Activated naive CD8-positive, alpha-beta T cell (primary cell): ENCODE data around the gene FGF12.
"Not testable (repeated sequence)": the region's sequence is repeated elsewhere in the genome, so short reads cannot be mapped to it uniquely, and the experiment has no call there.

ENCODE experiments used
- H3K27ac Mint-ChIP-seq: one replicate; pipeline ENCODE4 v1.8.0; 2021; ENCODE audit warnings: mixed read lengths
- H3K27me3 Mint-ChIP-seq: one replicate; pipeline ENCODE4 v1.8.0; 2021; ENCODE audit warnings: mixed read lengths
- H3K36me3 Mint-ChIP-seq: one replicate; pipeline ENCODE4 v1.8.0; 2021; ENCODE audit warnings: mixed read lengths
- H3K4me1 Mint-ChIP-seq: one replicate; pipeline ENCODE4 v1.8.0; 2021; ENCODE audit warnings: low read depth, mixed read lengths
- H3K4me3 Mint-ChIP-seq: one replicate; pipeline ENCODE4 v1.8.0; 2021; ENCODE audit warnings: mild to moderate bottlenecking, mixed read lengths
- H3K9me3 Mint-ChIP-seq: one replicate; pipeline ENCODE4 v1.8.0; 2021; ENCODE audit warnings: low read depth, mixed read lengths

The FGF12 gene

DNA sequence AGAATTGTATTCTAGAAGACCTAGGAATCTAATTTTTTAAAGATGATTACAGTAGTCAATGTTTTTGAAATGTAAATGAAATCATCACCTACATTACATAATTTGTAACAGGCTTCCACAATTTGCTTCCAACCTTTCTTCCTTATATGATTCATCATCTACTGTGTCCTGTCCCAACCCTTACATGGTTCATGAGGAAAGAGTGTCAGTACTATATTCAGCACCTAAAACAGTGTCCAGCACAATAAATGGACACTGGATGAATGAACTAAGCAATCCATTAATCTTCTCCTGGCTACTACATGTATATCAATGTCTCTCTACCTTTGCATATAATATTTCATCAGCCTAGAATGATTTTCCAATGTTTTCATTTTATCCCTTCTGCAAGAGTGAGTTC lies 12.2 kb downstream of the FGF12 start:
- no peaks in the 10 kb centered on the region for H3K27me3 Mint-ChIP-seq
- no peaks in the 10 kb centered on the region for H3K36me3 Mint-ChIP-seq
- H3K4me1 Mint-ChIP-seq = no peaks in the 10 kb centered on the region
- H3K9me3 Mint-ChIP-seq = peaks cover 5% of the 10 kb centered on the region
- no peak overlapping the region for H3K4me3 Mint-ChIP-seq
- H3K27ac Mint-ChIP-seq = no peak overlapping the region

DNA sequence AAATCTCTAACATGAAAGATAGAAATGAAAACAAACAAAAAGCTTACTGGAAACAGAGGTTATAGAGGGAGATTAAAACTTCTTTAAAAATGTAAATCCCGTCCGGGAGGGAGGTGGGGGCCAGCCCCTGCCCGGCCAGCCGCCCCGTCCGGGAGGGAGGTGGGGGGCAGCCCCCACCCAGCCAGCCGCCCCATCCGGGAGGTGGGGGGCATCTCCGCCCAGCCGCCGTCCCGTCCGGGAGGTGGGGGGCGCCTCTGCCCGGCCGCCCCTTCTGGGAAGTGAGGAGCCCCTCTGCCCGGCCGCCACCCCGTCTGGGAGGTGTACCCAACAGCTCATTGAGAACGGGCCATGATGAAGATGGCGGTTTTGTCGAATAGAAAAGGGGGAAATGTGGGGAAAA lies 16.2 kb downstream of the FGF12 start:
- not testable (repeated sequence) for H3K9me3 Mint-ChIP-seq, H3K36me3 Mint-ChIP-seq, H3K4me3 Mint-ChIP-seq, H3K27me3 Mint-ChIP-seq, H3K27ac Mint-ChIP-seq, H3K4me1 Mint-ChIP-seq

DNA sequence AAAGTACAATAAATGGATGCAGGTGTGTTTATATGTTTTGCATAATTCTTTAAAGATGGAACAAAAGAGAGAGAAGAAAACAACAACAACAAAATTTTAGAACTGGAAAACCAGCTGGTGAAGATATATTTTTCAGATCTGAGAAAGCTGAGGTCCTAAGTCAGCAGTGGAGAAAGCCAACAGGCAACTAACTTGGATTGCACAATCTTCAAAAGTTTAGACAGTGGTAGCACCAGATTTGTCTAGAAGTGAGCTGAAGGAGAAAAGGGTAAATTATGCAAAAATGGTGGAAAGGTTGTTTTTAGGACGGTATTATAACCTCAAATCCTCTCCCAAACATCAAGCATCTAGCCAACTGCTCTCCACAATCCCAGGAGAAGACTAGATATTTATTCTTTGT lies 17.0 kb downstream of the FGF12 start:
- H3K27me3 Mint-ChIP-seq = no peaks in the 10 kb centered on the region

DNA sequence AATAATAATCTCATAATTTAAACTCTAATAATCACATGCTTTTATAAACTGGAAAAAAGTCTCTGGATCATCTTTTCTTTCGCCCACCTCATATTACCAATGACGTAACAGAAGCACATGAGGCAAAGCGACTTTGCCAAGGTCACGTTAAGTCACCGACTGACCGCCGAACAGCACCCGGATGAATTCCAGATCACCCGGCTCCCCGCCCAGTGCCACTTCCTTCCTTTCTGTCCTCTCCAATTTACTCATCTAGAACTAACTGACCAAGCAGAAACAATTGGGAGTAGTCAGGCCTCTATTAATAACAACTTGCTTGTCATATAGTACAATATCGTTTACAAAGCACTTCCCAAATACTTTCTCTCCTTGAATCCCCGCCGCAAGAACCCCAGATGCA lies 21.1 kb downstream of the FGF12 start:
- Mint-ChIP-seq H3K4me3 (no peak overlapping the region), H3K27ac (no peak overlapping the region), H3K27me3 (peaks cover 1% of the 10 kb centered on the region), H3K9me3 (peaks cover 9% of the 10 kb centered on the region), H3K36me3 (peaks cover 2% of the 10 kb centered on the region), H3K4me1 (no peaks in the 10 kb centered on the region)

More for the DNA sequence above, 17.0 kb downstream of the FGF12 start:
- H3K9me3 Mint-ChIP-seq = peaks cover 9% of the 10 kb centered on the region
- H3K4me3 Mint-ChIP-seq = no peak overlapping the region
- H3K27ac Mint-ChIP-seq = no peak overlapping the region
- H3K4me1 Mint-ChIP-seq = no peaks in the 10 kb centered on the region
- H3K36me3 Mint-ChIP-seq = peaks cover 2% of the 10 kb centered on the region

DNA sequence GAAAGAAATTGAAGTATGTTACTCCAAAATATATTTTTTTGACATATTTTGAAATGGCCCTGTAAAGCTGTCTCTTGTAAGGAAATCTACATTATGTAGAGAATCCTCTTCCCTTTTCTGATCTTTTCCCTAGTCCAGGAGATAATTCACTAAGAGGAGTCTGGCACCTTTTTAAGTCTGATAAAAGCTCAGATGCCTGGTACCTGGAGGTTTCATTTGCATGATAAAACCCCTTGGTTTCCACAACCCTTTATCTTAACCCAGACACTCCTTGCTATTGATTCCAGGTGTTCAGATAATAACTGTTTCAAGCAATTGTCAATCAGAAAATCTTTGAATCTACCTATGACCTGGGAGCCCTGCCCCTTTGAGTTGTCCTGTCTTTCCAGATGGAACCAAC lies 26.5 kb downstream of the FGF12 start:
- Mint-ChIP-seq H3K4me3 (no peak overlapping the region), H3K9me3 (no peaks in the 10 kb centered on the region), H3K27me3 (peaks cover 5% of the 10 kb centered on the region), H3K4me1 (no peaks in the 10 kb centered on the region), H3K27ac (no peak overlapping the region), H3K36me3 (no peaks in the 10 kb centered on the region)

DNA sequence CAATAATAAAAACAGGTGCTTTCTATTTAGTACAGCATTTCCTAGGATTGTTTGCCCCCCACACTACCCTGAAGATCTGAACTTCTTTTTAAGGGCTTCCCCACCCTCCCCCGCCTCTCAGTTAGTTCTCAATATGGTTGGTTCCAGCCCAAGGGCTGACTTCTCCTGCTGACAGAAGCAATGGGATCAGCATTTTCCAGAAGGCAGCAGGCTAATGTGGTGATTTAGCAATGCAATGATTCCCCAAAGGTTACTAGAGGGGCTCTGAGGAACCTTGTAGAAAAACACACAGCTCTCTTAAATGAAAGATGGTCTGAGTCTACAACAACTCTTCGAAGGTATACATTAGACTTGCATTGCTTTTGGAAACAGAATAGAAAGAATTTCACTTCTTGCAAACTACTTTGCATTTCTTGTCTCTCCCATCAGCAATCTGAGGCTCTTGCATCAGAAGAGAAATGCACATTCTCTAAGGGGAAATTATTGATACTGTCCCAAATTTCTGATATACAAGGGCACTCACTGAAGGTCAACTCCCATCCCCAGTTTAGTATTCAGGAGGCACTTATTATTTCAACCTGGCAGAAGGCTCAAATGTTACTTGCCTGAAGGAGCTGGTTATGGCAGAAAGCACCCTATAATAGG lies 30.3 kb downstream of the FGF12 start:
- Mint-ChIP-seq H3K4me3 (no peak overlapping the region), H3K4me1 (no peaks in the 10 kb centered on the region), H3K36me3 (no peaks in the 10 kb centered on the region), H3K27ac (no peak overlapping the region), H3K9me3 (peaks cover 12% of the 10 kb centered on the region), H3K27me3 (peaks cover 4% of the 10 kb centered on the region)

DNA sequence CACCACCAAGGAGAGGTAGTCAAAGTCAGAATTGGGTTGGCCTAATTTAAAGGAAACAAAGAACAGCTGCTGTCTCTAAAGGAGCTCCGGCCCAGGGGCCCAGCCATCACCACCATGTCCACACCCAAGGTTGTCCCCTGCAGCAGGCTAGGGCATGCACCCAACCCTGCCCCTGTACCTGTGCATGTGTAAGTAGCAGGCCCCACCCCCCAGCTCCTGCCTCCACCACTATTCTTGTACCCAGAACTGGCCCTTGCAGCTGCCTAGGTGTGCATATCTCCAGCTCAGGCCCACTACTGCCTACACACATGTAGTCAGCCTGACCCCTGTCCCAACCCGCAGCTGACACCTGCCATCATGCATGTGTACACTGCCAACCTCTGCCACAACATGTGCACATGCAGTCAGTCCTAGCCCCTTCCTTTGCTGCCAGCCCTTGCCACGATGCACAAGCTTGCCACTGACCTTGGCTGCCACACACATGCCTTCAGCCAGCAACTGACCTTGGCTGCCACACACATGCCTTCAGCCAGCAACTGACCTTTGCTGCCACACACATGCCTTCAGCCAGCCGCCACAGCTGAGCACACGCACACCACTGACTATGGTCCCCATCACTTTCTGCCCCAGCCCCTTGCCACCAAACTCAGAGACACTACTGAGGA lies 39.7 kb downstream of the FGF12 start:
- H3K27ac Mint-ChIP-seq = no peak overlapping the region
- H3K27me3 Mint-ChIP-seq = no peaks in the 10 kb centered on the region
- no peak overlapping the region for H3K4me3 Mint-ChIP-seq
- H3K9me3 Mint-ChIP-seq = peaks cover 8% of the 10 kb centered on the region
- H3K36me3 Mint-ChIP-seq = no peaks in the 10 kb centered on the region
- H3K4me1 Mint-ChIP-seq = no peaks in the 10 kb centered on the region

DNA sequence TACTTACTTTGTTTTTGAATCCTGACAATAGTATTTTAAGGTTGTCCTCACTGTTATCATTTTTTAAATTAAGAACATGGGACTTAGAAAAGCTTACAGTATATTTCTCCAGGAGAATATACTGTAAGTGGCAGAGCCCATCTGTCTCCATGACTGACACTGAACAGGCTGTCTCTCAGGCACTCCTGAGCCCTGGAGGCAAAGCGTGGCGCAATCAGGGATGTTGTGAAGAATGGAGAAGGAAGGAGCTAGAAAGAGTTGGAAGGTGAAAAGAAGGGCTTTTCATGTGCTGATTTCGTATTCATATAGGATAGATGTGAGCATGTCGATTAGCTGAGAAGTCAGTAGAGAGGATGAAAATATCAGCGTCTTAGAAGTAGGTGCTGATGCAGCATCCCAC lies 41.5 kb downstream of the FGF12 start:
- Mint-ChIP-seq H3K4me3 (no peak overlapping the region), H3K27me3 (no peaks in the 10 kb centered on the region), H3K27ac (no peak overlapping the region), H3K4me1 (no peaks in the 10 kb centered on the region), H3K9me3 (peaks cover 8% of the 10 kb centered on the region), H3K36me3 (no peaks in the 10 kb centered on the region)

DNA sequence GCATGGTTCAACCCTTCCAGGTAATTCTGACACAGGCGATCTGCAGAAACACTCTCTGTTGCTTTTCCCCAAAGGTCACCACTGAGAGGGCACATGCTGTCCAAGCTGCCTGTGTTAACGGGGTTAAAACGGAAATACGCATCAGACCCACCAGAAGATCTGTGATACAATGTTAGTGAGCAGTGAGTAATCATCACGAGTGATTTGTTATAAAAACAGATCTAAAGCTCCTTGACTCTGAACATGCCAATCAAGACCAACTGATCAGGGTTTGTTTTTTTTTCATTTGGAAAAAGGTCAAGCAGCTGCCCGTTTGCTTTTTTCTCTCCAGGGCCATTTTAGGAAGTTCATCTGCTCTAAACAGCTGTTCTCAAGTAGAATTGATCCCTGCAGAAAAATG lies 43.2 kb downstream of the FGF12 start:
- Mint-ChIP-seq H3K4me1 (no peaks in the 10 kb centered on the region), H3K36me3 (no peaks in the 10 kb centered on the region), H3K27ac (no peak overlapping the region), H3K27me3 (no peaks in the 10 kb centered on the region), H3K4me3 (no peak overlapping the region), H3K9me3 (peaks cover 4% of the 10 kb centered on the region)

DNA sequence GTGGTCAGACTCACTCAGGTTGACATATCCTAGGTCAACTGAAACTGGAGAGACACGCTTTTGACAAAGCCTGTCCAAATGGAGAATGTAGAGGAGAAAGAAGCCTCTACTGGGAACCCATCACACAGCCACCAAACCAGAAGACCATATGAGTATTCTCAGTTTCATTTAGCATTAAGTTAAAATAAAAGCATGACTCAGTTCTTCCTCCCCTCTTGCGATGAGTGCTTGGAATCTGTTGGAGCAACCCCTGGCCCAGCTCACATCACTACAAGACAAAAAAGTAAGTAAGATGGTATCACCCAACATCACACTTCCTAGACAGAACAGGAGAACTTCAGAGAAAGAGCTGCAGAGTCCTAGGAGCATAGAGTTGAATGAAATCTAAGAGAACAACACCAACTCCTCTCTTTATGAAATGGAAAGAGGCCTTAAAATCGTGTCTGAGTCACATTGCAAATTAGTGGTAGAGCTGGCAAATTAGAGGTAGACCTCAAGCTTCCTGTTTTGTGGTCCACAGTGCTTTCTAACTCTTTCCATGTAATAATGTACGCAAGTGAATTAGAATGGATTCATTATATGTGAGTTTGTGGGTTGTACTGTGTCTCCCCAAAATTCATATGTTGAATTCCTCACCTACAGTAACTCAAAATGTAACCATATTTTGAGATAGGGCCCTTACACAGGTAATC lies 51.2 kb downstream of the FGF12 start:
- Mint-ChIP-seq H3K27me3 (no peaks in the 10 kb centered on the region), H3K36me3 (no peaks in the 10 kb centered on the region), H3K4me1 (peaks cover 7% of the 10 kb centered on the region), H3K4me3 (no peak overlapping the region), H3K9me3 (no peaks in the 10 kb centered on the region), H3K27ac (peak overlapping the region; percentile 90)

DNA sequence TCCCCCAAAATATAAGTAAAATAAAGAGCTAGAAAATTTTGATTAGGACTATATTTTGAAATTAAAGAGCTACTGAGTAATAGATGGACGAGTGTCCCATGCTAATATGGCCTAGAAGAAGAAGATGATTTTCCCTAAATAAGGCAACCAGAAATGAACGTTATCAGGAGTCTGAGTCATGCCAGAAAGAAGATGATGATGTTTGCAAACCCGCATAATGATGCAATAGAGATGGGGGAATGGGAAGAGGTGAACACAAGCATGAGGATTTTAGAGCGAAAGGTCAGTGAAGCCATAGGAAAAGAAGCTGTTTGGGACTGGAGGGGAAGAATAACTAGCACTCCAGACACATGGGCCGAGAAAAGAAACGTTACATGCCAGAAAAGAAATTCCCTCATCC lies 71.7 kb downstream of the FGF12 start:
- H3K27ac Mint-ChIP-seq = no peak overlapping the region
- no peaks in the 10 kb centered on the region for H3K4me1 Mint-ChIP-seq
- no peaks in the 10 kb centered on the region for H3K36me3 Mint-ChIP-seq
- no peak overlapping the region for H3K4me3 Mint-ChIP-seq
- peaks cover 2% of the 10 kb centered on the region for H3K27me3 Mint-ChIP-seq
- H3K9me3 Mint-ChIP-seq = no peaks in the 10 kb centered on the region

DNA sequence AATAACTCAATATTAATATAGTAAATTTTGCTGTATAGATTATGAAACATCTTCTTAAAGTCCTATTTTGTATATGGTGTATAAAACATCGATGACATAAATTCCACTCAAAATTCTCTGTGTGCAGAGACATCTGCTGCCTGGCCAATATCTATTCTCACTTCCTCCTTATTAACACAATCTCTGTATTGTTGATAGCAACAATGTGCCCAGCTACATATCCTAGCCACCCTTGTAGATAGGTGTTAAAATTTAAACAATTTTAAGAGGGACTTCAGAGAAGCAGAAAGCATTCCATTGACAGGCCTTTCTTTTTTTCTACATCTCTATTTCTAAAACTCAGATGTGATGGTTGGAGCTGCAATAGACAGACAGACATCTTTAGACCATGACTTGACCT lies 72.3 kb downstream of the FGF12 start:
- no peaks in the 10 kb centered on the region for H3K36me3 Mint-ChIP-seq
- H3K27me3 Mint-ChIP-seq = peaks cover 2% of the 10 kb centered on the region
- no peaks in the 10 kb centered on the region for H3K4me1 Mint-ChIP-seq
- no peaks in the 10 kb centered on the region for H3K9me3 Mint-ChIP-seq
- no peak overlapping the region for H3K4me3 Mint-ChIP-seq
- no peak overlapping the region for H3K27ac Mint-ChIP-seq

DNA sequence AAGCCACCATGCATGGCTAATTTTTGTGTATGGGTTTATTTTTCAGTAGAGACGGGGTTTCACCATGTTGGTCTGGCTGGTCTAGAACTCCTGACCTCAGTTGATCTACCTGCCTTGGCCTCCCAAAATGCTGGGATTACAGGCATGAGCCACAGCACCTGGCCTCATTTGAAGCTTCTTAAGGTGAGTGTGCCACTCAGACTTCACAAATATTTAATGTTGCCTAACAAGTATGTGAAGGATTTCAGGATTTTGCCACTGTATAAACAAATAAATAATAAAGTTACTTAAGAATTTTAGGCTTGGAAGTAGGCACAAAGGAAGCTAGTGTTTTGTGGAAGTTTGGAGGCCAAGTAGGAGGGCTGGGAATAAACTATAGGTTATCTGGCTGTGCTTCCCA lies 73.5 kb downstream of the FGF12 start:
- H3K4me3 Mint-ChIP-seq = no peak overlapping the region
- no peaks in the 10 kb centered on the region for H3K36me3 Mint-ChIP-seq
- H3K27me3 Mint-ChIP-seq = peaks cover 2% of the 10 kb centered on the region
- no peaks in the 10 kb centered on the region for H3K9me3 Mint-ChIP-seq
- H3K27ac Mint-ChIP-seq = no peak overlapping the region
- no peaks in the 10 kb centered on the region for H3K4me1 Mint-ChIP-seq

DNA sequence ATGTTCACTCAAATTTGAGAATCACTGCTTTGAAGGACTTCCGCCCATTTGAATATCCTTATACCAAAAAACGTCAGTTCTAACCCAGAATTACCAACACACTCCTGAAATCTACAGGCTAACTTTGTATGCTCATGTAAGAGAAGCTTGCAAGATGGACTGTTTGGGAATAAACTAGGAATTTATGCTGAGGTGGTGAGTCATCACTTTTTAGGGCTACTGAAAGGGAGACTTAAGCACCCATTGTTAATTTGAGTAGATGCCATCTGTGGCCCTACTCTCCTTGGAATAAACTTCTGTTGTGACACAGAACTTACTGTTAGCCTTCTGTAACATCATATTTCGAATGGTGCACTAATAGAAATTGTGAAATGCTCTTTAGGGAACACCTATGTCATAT lies 74.6 kb downstream of the FGF12 start:
- no peaks in the 10 kb centered on the region for H3K36me3 Mint-ChIP-seq
- H3K27ac Mint-ChIP-seq = no peak overlapping the region
- H3K9me3 Mint-ChIP-seq = no peaks in the 10 kb centered on the region
- H3K4me1 Mint-ChIP-seq = no peaks in the 10 kb centered on the region
- H3K27me3 Mint-ChIP-seq = peaks cover 2% of the 10 kb centered on the region
- H3K4me3 Mint-ChIP-seq = no peak overlapping the region

DNA sequence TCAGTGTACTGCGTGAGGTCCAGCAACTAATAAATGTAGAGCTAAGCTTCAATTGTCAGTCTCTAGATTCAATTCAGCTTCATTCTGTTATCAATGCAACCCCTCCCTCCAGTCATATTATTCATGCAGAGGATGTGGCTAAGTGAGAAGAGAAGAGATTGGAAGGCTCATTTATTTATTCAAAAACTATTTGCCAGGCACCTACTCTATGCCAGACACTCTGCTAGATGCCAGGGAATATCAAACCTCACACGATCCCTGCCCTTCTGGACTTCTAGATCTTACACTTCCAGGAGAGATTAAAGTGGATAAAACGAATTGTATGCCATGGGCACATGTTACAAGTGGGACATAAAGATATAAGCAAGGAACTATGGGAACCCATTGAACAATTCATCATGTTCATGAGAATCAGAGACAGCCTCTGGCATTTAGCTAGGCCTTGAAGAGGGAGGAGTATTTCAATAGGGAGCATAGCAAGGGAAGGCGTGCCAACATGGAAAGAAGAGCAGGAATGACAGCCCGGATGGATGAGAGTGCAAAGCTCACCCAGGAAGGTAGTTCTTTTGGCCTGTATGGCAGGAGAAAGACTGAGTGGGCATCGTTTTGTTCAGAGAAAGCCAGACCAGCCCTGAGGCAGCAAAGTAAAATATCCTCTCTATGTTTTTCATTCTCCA lies 75.4 kb downstream of the FGF12 start:
- Mint-ChIP-seq H3K4me3 (no peak overlapping the region), H3K4me1 (no peaks in the 10 kb centered on the region), H3K27me3 (peaks cover 2% of the 10 kb centered on the region), H3K36me3 (no peaks in the 10 kb centered on the region), H3K9me3 (no peaks in the 10 kb centered on the region), H3K27ac (no peak overlapping the region)
